ENCODE results near the gene COPG2. TPM values are rescaled to one million over a fixed set of nuclear protein-coding genes. Genes with fewer than 3 reads are reported as not detected.
A peak's percentile ranks its signal among the peaks of the same experiment; 100 is the strongest.
"Not testable (repeated sequence)": the region's sequence is repeated elsewhere in the genome, so short reads cannot be mapped to it uniquely, and the experiment has no call there.

Gene COPG2
- total RNA-seq, 1 experiment from 2014 or later = 14.1 TPM

DNA sequence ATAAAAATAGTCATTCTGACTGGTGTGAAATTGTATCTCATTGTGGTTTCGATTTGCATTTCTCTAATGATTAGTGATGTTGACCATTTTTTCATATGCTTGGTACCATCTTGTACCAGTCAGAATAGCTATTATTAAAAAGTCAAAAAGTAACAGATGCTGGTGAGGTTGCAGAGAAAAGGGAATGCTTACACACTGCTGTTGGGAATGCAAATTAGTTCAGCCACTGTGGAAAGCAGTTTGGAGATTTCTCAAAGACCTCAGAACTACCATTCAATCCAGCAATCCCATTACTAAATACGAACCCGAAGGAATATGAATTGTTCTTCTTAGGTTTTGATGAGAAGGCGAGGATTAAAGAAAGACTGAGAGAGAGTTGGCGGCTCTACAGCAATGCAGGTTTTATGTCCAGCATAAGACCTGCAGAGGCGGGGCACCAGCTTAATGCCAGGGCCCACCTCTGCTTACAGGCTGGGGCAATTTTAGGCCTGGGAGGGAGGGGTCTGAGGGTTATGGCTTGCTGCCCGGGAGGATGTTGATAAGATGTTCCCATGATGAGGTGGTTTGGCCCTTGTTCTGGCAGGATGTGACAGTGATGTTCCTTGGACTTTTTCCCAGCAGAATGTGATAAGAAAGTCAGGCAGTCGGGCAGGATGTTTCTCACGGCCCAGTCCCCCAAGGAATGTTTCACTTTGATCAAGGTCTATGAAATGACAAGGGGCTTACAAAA, 102.2 kb downstream of the COPG2 start:
- DNase-seq (ENCODE audit: low spot score) = peak; percentile 92

DNA sequence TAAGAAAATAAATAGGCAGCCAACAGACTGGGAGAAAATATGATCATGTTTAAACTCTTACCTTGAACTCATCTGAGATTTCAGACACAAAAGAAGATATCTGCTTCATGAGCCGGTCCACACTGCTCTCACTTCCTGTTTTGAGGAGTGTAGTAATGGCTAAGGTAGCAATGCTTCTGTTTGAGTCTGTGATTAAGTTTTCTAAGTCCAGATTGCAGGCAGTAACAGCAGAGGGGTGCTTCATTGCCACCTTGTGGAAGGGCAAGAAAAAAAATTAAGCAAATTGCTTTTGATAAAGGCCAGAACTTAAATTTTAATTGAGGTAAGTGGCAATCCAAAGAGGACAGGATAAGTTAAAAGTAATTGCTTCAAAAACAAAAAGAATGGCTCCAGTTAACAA, 107.6 kb downstream of the COPG2 start:
- peak; percentile 58 for DNase-seq (ENCODE audit: low spot score)

DNA sequence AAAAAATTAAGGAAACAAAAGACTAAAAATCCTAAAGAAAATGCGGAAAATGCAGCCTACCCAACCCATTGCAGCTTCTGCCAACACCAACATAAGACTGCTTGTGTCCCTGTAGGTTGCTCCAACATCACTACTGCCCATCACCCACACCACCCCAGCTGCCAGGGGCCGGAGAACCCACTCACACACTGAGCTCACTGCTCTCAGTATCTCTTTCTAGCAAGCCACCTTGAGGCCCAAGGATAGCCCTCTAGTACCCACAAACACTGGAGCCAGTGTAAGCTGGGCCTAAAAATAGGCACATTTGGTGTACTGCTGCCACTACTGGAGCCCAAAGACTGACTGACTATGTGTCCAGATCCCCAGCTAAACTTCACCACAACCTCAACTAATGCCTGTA, 109.4 kb downstream of the COPG2 start:
- no peak for DNase-seq (ENCODE audit: low spot score)

DNA sequence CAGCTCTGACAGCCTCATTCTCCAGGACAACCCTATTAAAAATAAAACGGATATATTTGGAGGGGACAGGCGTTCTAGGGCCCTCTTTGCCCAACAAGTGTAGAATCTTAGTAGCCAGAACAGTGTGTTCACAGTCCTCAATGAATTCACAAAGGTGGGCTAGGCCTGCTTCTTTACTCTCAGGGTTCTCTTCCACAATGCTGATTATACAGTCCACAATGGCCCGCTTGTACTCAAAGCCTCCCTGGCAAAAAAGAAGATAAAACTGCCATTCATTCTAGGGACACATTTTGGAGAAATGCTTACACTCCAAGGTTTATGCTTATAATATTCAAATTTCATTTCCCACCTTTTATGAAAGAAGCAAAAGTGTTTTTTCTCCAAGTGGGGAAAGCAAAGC, 114.1 kb downstream of the COPG2 start:
- no peak for DNase-seq (ENCODE audit: low spot score)

DNA sequence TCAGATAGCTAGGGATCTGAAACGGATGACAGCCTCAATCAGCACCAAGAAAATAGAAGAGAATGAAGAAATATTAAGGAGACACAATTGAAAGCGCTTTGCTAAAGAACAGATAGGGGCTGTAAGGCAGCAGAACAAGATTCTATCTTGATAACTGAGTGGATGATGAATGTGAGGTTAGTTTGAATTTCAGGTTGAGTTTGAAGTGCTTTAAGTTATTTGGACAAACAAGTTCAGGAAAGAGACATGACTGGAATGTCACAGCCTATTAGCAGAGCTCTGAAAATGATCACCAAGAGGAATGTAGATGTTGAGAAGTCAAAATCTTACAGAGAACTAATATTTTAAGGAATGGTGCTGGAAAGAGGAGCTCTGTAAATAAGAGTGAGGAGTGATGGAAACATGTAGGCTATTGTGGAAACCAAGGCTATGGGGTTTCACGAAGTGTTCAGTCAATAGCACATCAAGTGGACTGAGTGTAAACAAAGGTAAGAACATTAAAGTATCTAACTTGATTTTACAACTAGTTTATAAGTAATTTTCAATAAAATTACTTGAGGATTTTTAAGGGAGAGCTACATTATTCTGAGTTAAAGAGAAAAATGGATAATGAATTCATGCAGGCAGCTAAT, 115.0 kb downstream of the COPG2 start:
- no peak for DNase-seq (ENCODE audit: low spot score)

DNA sequence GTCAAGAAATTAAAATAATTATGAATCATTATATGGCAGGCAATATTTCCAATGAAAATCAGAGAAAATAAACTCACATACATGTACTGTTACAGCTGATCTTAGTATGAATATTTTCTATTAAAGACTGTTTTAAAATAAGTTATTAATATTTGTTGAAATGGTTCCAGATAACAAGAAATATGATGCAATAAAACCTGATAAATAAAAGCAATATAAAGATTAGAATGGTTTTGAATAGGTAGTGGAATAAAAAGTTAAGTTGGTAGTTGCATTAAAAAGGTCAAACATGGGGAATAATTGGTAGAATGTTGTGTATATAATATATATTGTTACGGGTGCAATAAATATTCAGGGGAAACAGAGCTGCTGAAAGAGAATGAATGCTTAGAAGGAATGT, 124.2 kb downstream of the COPG2 start:
- no peak for DNase-seq (ENCODE audit: low spot score)

DNA sequence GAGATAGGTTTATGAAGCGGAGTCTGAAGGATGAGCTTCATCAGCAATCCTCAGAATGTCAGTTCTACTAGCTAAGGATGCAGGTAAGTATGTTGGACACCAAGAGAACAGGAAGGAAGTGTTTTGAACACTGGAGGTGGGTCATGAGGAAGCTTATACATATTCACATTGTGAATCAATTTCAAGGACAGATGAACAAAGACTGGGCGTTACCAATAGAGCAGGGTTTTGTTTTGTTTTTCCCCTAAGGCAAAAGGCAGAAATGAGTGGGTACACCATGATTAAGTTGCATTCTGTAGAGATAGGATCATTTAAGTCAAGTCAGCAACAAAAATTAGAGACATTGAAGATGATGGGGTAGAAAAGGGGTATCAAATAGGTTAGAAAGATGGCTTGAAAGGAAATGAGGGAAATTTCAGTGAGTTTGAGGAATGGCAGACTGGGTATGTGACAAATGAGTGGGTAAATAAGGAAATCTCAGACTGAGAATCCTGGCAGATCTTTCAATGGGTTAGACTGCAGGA, 125.0 kb downstream of the COPG2 start:
- no peak for DNase-seq (ENCODE audit: low spot score)

DNA sequence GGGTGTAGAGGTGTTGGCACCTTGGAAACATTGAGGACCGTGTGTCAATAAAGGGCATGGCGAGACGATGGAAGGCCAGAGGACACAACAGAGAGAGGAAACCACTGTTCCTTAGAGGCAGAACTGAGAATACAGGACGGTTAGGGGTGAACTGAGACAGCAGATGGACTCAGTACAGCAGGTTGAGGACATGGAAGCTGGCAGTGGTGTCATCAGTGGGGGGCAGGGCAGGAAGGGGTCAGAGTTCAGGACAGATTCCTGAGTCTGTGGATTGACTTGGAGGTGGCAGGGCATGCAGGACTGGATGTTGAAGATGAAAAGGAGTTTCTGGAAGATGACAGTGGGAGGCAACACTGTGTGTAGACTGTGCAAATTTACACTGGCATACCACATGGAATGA, 126.3 kb downstream of the COPG2 start:
- not testable (repeated sequence) for DNase-seq (ENCODE audit: low spot score)

DNA sequence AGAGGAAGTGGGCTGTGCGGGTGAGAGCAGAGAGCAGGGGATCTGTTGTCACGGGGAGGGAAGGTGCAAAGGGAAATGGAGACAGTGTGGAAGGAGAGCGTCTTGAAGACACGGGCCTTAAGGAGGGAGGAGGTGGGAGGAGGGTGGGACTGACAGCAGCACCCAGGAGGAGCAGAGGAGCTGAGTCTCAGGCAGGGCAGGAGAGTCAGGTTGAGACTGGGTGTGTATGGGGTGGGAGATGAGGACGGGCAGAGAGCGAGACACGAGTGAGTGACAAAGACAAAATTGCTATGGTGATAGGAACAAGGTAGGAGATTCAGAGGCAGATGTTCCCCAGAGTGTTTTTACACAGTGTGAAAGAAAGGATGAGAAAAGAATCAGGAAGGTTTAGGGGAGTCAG, 127.3 kb downstream of the COPG2 start:
- DNase-seq (ENCODE audit: low spot score) = not testable (repeated sequence)

DNA sequence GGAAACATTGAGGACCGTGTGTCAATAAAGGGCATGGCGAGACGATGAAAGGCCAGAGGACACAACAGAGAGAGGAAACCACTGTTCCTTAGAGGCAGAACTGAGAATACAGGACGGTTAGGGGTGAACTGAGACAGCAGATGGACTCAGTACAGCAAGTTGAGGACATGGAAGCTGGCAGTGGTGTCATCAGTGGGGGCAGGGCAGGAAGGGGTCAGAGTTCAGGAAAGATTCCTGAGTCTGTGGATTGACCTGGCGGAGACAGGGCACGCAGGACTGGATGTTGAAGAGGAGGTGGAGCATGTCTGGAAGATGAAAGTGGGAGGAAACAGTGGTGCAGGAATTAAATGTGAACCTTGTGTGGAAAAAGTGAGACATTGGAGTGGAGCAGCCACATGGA, 130.7 kb downstream of the COPG2 start:
- DNase-seq (ENCODE audit: low spot score) = not testable (repeated sequence)

DNA sequence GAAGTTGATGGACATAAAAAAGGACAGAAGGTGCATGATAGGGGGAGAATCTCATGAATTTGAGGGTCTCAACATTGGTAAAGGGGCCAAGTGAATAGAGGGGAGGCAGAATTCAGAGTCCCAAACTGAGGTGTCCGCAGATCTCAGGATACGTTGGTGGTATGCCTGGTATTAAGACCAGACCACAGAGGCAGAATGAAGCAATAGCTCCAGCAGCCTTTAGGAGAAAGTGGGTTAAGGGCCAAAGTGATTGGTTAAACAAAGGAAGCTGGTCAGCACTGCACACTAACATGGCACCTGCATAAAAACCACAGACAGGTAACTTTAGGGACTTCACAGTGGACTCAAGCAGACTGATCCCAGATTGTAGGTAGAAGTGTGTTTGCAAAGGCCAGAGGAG, 139.1 kb downstream of the COPG2 start:
- no peak for DNase-seq (ENCODE audit: low spot score)

DNA sequence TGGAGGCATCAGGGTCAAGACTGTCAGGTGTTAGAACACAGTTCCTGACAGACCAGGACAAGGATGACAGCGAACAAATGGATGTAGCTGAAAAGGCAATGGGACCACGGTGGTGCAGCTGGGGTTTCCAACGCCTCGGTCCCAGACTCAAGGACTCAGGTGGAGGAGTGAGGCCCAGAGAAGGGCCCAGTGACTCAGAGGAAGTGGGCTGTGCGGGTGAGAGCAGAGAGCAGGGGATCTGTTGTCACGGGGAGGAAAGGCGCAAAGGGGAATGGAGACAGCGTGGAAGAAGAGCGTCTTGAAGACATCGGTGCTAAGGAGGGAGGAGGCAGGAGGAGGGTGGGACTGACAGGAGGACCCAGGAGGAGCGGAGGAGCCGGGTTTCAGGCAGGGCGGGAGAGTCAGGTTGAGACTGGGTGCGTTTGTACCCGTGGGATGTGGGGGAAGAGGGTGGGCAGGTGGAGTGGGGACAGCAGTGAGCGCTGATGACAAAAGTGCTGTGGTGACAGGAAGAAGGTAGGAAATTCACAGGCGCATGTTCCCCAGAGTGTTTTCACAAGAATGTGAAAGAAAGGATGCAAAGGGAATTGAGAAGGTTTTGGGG, 140.7 kb downstream of the COPG2 start:
- not testable (repeated sequence) for DNase-seq (ENCODE audit: low spot score)

DNA sequence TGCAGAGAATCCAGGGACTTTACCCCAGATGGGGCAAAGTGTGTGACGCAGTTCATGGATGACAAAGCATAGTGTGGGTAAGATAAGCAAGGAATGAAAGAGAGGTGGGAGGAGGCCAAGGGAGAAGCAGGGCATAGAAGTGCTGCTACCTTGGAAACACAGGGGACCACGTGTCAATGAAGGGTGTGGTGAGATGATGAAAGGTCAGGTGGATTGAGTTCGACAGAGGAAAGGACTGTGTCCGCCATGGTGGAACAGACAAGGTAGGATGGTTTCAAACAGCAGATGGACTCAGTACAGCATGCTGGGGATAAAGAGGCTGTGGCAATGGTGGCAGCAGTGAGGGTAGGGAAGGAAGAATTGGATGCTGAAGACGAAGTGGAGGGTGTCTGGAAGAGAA, 143.9 kb downstream of the COPG2 start:
- no peak for DNase-seq (ENCODE audit: low spot score)

DNA sequence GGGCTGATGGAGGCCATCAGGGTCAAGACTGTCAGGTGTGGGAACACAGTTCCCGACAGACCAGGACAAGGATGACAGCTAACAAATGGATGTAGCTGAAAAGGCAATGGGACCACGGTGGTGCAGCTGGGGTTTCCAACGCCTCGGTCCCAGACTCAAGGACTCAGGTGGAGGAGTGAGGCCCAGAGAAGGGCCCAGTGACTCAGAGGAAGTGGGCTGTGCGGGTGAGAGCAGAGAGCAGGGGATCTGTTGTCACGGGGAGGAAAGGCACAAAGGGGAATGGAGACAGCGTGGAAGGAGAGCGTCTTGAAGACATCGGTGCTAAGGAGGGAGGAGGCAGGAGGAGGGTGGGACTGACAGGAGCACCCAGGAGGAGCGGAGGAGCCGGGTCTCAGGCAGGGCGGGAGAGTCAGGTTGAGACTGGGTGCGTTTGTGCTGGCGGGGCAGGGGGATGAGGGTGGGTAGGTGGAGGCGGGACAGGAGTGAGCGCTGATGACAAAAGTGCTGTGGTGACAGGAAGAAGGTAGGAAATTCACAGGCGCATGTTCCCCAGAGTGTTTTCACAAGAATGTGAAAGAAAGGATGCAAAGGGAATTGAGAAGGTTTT, 144.9 kb downstream of the COPG2 start:
- DNase-seq (ENCODE audit: low spot score) = not testable (repeated sequence)

DNA sequence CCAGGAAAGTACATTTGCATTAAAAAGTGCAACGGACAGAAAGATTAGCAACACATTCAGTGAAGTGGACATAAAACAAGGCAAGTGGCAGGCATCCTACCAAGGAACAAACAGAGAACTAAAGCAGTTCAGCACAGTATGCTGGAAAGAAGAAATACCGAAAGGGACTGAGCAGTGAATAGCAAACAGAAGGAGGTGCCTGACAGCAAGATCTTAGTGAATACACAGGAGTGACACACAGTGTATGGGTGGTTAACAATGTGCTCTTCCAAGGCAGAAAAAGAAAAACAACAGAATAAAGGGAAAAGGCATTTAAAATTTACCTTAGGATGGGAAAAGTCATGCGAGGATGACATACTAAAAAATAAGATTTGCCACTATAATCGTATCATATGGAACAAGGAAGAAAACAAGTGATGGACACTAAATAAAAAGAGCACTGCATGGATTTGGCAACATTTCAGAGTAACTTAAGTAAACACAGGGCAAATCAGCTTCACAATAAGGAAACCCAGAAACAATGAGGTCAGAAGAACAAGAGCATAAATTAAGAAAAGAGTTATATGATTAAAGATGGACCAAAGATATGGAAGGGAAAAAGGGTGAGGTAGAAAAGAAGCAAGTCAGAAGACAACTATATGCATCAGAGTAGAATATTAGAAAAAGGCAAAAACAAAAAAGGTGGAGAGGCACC, 147.1 kb downstream of the COPG2 start:
- no peak for DNase-seq (ENCODE audit: low spot score)

DNA sequence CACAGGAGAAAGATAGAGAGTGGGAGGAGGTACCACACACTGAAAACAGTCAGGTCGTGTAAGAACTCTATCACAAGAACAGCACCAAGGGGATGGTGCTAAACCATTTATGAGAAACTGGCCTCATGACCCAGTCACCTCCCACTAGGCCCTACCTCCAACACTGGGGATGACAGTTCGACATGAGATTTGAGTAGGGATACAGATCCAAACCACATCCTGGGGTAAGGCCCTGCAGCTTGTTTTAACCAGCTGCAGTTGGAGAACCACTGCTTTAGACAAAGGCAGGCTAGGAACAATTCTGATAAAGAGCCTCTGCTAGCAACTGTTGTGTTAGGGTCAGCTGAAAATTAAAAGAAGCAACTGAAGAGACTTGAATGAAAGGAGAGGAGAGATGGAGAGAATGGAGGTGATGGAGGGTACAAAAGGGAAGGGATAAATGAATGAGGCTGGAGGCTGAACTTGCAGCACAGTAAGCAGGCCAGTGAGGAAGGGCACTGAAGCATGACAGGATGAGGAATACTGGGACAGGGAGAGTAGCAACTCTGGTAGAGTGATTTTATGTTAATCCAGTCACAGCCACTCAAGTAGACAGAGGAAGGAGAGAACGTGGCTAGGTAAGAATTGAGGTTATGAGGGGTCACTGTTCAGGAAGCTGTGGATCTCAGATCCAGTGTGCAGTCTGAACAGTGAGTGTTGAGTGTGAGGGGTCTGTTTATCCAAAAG, 153.1 kb downstream of the COPG2 start:
- DNase-seq (ENCODE audit: low spot score) = no peak

DNA sequence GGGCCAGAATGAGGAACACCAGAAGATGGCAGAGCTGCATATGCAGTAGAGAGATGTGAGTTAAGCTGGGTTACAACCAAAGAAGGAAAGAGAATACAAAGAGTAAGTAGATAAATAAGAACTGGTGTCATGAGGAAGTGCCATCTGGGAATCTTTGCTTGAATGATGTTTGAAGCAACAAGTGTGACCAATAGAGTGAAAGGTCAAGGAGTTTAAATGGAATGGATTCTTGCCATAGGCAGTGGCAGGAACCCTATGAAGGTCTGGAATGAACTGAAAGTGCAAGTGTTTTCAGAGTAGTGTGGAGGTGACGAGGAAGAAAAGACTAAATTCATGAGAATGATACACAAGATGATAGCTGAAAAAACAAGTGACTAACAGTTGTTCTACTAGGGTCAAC, 155.1 kb downstream of the COPG2 start:
- no peak for DNase-seq (ENCODE audit: low spot score)

DNA sequence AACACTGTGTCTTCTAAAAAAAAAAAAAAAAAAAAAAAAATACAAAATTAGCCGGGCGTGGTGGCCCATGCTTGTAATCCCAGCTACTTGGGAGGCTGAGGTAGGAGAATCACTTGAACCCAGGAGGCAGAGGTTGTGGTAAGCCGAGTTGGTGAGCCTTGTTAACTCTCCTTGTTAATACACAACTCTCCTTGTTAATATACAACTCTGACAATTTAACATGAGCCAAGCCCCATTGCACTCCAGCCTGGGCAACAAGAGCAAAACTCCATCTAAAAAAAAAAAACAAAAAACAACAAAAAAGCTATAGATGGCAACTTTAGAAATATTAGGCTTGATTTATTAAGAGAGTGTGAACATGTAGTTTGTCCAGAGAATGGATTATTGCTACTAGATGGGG, 156.5 kb downstream of the COPG2 start:
- not testable (repeated sequence) for DNase-seq (ENCODE audit: low spot score)

DNA sequence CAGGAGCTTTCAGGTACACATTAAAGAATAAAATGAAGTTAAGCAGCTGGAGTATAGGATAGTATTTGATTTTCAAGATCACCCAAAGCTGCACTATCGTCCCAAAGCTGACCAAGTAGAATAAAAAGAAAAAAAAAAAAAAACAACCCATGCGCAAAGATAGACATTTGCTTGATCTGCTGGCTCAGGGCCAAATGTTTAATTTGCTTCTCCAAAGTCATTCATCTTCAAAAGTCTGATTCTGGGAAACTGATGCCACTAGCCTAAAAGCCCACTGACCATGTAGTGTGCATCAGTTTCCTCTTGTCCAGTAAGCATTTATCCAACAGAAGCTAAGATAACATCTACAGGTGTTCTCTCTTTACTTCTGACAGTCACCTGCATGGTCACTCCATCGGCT, 162.2 kb downstream of the COPG2 start:
- no peak for DNase-seq (ENCODE audit: low spot score)

DNA sequence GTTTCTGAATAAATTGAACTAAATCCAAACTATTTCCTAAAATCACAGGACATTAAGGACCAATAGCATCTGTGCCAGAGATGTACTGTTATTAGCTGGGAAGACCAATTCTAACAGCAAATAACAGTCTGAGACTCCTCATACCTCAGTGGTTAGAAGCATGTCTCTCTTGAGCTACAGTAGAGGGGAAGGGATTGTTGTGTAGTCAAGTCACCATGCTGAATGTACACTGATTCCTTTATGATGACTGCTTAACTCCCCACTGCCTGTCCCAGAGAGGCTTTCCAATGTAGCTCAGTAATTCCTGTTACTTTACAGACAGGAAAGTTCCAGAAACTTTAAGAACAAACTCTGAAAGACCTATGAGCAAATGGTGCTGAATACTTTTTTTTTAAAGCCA, 162.8 kb downstream of the COPG2 start:
- DNase-seq (ENCODE audit: low spot score) = no peak

DNA sequence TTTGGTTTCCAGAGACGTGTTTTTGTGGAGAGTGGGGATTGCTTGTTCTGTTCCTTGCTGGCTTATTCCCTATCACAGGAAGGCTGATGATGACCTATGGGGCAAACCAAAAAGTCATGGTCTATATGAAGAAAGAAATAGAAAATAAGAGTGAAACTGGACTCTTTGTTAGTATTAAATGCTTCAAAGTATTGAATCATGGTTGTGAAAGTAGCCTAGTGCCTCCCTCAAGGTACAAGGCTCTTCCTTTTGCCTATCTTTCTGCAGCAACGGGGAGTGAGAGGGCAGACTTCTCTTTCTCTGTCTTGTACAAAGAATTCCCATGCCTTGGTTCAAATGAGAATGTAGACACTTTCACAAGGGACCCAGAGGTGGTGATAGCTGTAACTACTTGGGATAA, 167.6 kb downstream of the COPG2 start:
- DNase-seq (ENCODE audit: low spot score) = no peak
